Large intestine (tissue), 3 donors: ENCODE data around the gene PPHLN1. TPM values are rescaled to one million over a fixed set of nuclear protein-coding genes. Genes with fewer than 3 reads are reported as not detected.

ENCODE experiments used
- DNase-seq, 2 donors: peaks; one replicate each; pipeline versions ENCODE4 v3.0.0 to v3.0.0-alpha.2; 2013
- H3K27ac ChIP-seq: one replicate; pipeline ENCODE4 v1.5.1; 2013; ENCODE audit warnings: low read length
- H3K27me3 ChIP-seq: 2 replicates; pipeline ENCODE4 v1.6.1; 2013; ENCODE audit warnings: low read length; ENCODE audit not compliant: control insufficient read depth, insufficient read depth
- H3K36me3 ChIP-seq: 2 replicates; pipeline ENCODE4 v1.6.1; 2013; ENCODE audit warnings: low read length; ENCODE audit not compliant: control insufficient read depth, insufficient read depth
- H3K4me1 ChIP-seq: one replicate; pipeline ENCODE4 v1.6.1; 2013; ENCODE audit warnings: low read length; ENCODE audit not compliant: control insufficient read depth, insufficient read depth
- H3K4me3 ChIP-seq: one replicate; pipeline ENCODE4 v1.5.1; 2013; ENCODE audit warnings: low read length
- H3K9me3 ChIP-seq: one replicate; pipeline ENCODE4 v1.6.1; 2013; ENCODE audit warnings: mild to moderate bottlenecking, low read depth, low read length, moderate library complexity; ENCODE audit not compliant: control insufficient read depth
- WGBS: methylation state at CpG from one replicate; pipeline ENCODE4 v1.1.5; 2013; ENCODE audit warnings: low lambda C conversion rate; ENCODE audit not compliant: insufficient coverage; 5-methylcytosine and 5-hydroxymethylcytosine counted together
- polyA plus RNA-seq: library from polyadenylated mRNA; unstranded; fragments of 120-200 nt; gene quantifications from one replicate; pipeline ENCODE4 v1.2.1, GENCODE V29; 2013

The PPHLN1 gene
- polyA plus RNA-seq, 1 donor = 56.6 TPM

DNA sequence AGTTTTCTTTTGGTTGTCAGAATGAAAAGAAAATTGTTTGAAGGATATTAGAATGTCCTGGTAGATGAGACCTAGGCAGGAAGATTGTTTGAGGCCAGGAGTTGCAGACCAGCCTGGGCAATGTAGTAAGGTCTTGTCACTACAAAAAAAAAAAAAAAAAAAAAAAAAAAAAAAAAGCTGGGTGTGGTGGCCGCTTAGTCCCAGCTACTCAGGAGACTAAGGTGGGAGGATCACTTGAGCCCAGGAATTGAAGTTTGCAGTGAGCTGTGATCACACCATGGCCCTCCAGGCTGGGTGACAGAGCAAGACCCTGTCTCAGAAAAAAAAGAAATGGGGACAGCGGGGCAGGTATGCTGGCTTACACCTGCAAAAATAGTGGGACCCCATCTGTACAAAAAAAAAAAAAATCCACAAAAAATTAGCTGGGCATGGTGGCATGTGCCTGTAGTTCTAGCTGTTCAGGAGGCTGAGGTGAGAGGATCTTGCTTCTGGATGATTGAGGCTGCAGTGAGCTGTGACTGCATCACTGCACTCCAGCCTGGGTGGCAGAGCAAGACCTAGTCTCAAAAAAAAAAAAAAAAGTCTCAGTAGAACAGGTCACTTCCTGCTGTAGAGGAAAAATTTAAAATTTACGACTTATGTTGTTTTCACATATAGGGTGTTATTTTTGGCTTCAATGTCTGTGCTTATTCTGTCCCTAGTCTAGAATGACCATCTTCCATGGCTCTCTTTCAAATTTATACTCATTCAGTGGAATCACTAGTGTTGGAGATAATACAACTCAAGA, 70.7 kb downstream of the PPHLN1 start:
- no peak overlapping the region for H3K27ac ChIP-seq
- H3K4me3 ChIP-seq = no peak overlapping the region
- WGBS = no CpG with 5 or more reads among the region's 3 CpGs
- H3K4me1 ChIP-seq = no peaks in the 10 kb centered on the region
- DNase-seq = no peak
- peaks cover 18% of the 10 kb centered on the region for H3K36me3 ChIP-seq
- no peaks in the 10 kb centered on the region for H3K9me3 ChIP-seq
- H3K27me3 ChIP-seq = no peaks in the 10 kb centered on the region

DNA sequence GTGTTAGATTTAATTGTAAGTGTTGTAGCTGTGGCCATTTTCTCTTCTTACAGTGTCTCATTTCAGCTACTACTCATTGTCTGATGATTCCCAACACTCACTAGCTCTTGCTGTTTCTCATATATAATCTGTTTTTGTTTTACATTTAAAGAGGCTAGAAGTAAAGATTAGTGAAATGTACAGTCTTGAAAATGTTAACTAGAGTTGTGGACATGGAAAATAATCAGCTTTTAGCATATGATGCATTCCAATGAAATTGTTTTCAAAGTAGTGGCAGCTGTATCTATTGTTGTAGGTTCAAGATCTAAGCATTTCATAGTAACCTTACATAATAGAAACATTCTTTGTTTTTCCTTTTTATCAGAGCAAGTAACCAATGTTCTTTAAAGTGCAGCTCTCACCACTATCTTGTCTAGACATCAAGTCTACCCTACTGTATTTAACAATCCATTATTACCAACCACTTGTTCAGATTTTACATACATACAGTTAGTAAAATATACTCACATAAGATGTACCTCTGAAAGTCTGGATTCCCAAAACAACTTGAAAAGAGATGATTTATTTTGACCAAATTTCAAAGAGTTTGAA, 76.9 kb downstream of the PPHLN1 start:
- H3K27me3 ChIP-seq = no peaks in the 10 kb centered on the region
- no peaks in the 10 kb centered on the region for H3K9me3 ChIP-seq
- no peak overlapping the region for H3K4me3 ChIP-seq
- peaks cover 23% of the 10 kb centered on the region for H3K36me3 ChIP-seq
- no peak overlapping the region for H3K27ac ChIP-seq
- DNase-seq = no peak
- H3K4me1 ChIP-seq = no peaks in the 10 kb centered on the region

GRCh38 chr12:42407306-42407705, 81.3 kb downstream of the PPHLN1 start:
- Histone ChIP-seq H3K4me1 (no peaks in the 10 kb centered on the region), H3K36me3 (peaks cover 8% of the 10 kb centered on the region), H3K27me3 (no peaks in the 10 kb centered on the region), H3K4me3 (no peak overlapping the region), H3K27ac (no peak overlapping the region), H3K9me3 (no peaks in the 10 kb centered on the region)
- no CpG with 5 or more reads among the region's 1 CpG for WGBS
- DNase-seq = no peak

GRCh38 chr12:42409471-42409870, 83.5 kb downstream of the PPHLN1 start:
- WGBS = 67% methylated on average over 2 of the region's 2 CpGs
- Histone ChIP-seq H3K4me3 (no peak overlapping the region), H3K4me1 (no peaks in the 10 kb centered on the region), H3K9me3 (no peaks in the 10 kb centered on the region), H3K27ac (no peak overlapping the region), H3K36me3 (peaks cover 10% of the 10 kb centered on the region), H3K27me3 (no peaks in the 10 kb centered on the region)
- DNase-seq = no peak

GRCh38 chr12:42410340-42410739, 84.4 kb downstream of the PPHLN1 start:
- H3K27me3 ChIP-seq = no peaks in the 10 kb centered on the region
- no CpG with 5 or more reads among the region's 1 CpG for WGBS
- DNase-seq = no peak
- H3K9me3 ChIP-seq = no peaks in the 10 kb centered on the region
- no peak overlapping the region for H3K4me3 ChIP-seq
- H3K36me3 ChIP-seq = peaks cover 10% of the 10 kb centered on the region
- no peaks in the 10 kb centered on the region for H3K4me1 ChIP-seq
- no peak overlapping the region for H3K27ac ChIP-seq

GRCh38 chr12:42420395-42420794, 94.4 kb downstream of the PPHLN1 start:
- no CpG with 5 or more reads among the region's 3 CpGs for WGBS

DNA sequence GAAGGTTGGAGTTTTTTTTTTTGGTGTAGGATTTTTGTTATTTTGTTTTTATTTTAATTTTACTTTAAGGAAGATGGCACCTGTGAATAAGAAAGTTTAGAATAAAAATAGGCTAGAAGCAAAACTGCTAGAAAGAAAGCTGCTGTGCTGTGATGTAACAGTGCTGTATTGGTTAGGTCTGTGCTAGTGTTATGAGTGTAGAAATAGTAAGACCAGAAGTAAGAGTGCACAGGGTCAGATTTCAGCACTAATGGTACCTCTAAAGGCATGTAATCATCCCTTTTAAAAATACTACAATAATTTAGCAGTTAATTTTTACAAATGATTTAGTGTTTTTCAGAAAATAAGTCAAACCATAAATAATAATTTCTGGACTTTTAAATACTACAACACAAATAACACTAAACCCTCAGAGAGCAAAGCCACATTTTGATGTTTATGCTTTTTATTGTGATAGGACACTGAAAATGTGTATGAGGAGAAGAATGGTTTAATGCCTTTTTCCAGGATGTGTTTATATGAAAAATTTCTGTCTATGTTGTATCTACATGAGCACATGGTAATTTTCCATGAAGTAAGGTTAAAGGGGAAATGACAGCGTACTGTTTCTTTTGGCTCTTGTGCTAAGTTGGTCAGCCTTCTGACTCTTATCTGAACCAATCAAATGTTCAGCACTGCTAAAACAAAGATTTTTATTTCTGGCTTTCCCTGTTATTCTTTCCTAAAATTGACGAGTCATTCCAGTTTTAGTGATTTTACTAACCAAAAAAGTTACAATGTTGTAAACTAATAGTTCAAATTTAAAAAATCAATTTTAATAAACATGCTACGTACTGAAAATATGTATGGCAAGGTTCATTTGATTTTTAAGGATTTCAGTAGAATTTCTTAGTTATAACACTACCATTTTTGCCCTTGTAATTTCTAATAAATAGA, 96.1 kb downstream of the PPHLN1 start:
- peak in 1 of 2 donors; percentile 10 for DNase-seq
- no peaks in the 10 kb centered on the region for H3K27me3 ChIP-seq
- H3K27ac ChIP-seq = no peak overlapping the region
- H3K9me3 ChIP-seq = no peaks in the 10 kb centered on the region
- 83% methylated on average over 1 of the region's 3 CpGs for WGBS
- peaks cover 2% of the 10 kb centered on the region for H3K36me3 ChIP-seq
- H3K4me3 ChIP-seq = no peak overlapping the region
- no peaks in the 10 kb centered on the region for H3K4me1 ChIP-seq

More at GRCh38 chr12:42420395-42420794, 94.4 kb downstream of the PPHLN1 start:
- no peaks in the 10 kb centered on the region for H3K27me3 ChIP-seq
- peaks cover 2% of the 10 kb centered on the region for H3K36me3 ChIP-seq
- H3K27ac ChIP-seq = no peak overlapping the region
- no peak overlapping the region for H3K4me3 ChIP-seq
- H3K4me1 ChIP-seq = no peaks in the 10 kb centered on the region
- H3K9me3 ChIP-seq = no peaks in the 10 kb centered on the region
- DNase-seq = no peak

DNA sequence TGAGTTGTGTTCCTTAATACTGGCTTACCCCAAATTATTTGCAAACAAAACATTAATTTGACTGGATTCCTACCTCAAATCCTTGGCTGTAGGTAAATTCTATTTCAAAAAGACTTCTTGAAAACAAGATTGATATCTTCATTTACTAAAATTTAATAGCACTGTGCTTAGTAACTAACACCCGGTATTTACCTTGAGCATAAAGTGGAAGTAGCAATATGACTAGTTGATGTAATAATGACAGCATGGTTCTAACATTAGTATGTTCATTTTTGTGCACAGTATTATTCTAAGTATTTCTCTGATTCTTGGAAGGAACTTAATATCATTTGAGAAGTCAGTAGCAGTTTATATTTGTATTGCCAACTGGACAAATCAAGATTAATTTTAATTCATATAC, 96.8 kb downstream of the PPHLN1 start:
- Histone ChIP-seq H3K4me1 (no peaks in the 10 kb centered on the region), H3K36me3 (peaks cover 2% of the 10 kb centered on the region), H3K4me3 (no peak overlapping the region), H3K27ac (no peak overlapping the region), H3K9me3 (no peaks in the 10 kb centered on the region), H3K27me3 (no peaks in the 10 kb centered on the region)
- 100% methylated on average over 1 of the region's 1 CpG for WGBS
- no peak for DNase-seq

GRCh38 chr12:42426746-42427145, 100.8 kb downstream of the PPHLN1 start:
- Histone ChIP-seq H3K36me3 (peaks cover 6% of the 10 kb centered on the region), H3K9me3 (no peaks in the 10 kb centered on the region), H3K27me3 (no peaks in the 10 kb centered on the region), H3K27ac (no peak overlapping the region), H3K4me1 (no peaks in the 10 kb centered on the region), H3K4me3 (no peak overlapping the region)
- no peak for DNase-seq
- WGBS = 94% methylated on average over 5 of the region's 6 CpGs

DNA sequence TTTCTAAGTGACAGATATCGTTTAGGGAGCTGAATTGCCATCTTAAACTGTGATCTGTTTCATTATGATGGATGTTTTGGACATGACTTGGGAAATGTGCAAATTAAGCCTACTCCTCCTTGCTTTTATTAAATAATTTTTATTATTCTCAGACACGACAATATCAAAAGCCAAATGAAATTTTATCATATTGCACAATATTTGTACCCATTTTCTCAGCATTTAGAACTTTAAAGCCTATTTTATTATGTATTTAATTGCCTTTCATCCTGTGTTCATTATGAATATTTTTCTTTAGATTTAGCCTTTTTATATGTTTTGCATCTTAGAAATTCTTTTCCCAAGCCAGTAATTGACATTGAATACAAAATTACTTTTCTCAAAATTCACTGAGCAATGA, 102.9 kb downstream of the PPHLN1 start:
- Histone ChIP-seq H3K27ac (no peak overlapping the region), H3K4me3 (no peak overlapping the region), H3K27me3 (no peaks in the 10 kb centered on the region), H3K4me1 (no peaks in the 10 kb centered on the region), H3K9me3 (no peaks in the 10 kb centered on the region), H3K36me3 (peaks cover 6% of the 10 kb centered on the region)
- no peak for DNase-seq
- 100% methylated on average over 1 of the region's 2 CpGs for WGBS
